GM21360 (cell line): Measurements from ENCODE around the gene UNC119.

ENCODE experiments used
- ATAC-seq: cut with Tn5 transposase; IDR thresholded peaks from one replicate; pipeline ENCODE4 v1.9.1; 2021; ENCODE audit warnings: mild to moderate bottlenecking, moderate library complexity; ENCODE audit not compliant: unreplicated experiment

Gene UNC119

GRCh38 chr17:28573521-28573920, 21.1 kb upstream of the UNC119 start:
- no peak for ATAC-seq

DNA sequence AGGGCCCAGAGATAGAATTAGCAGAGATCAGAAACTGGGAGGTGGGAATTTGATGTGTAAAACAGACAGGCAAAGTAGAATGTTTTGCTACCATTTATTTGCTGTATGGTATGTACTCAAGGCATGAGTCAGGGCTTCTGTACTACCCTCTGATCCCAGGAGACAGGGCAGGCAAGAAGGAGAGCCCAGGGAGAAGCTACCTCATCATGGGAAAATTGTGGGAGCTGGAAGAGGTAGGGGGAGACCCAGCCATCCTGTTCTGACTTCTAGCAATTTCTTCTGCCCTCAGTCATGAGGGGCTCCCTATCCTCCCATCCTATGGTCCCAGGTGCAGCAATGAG, 20.6 kb upstream of the UNC119 start:
- ATAC-seq: no peak

DNA sequence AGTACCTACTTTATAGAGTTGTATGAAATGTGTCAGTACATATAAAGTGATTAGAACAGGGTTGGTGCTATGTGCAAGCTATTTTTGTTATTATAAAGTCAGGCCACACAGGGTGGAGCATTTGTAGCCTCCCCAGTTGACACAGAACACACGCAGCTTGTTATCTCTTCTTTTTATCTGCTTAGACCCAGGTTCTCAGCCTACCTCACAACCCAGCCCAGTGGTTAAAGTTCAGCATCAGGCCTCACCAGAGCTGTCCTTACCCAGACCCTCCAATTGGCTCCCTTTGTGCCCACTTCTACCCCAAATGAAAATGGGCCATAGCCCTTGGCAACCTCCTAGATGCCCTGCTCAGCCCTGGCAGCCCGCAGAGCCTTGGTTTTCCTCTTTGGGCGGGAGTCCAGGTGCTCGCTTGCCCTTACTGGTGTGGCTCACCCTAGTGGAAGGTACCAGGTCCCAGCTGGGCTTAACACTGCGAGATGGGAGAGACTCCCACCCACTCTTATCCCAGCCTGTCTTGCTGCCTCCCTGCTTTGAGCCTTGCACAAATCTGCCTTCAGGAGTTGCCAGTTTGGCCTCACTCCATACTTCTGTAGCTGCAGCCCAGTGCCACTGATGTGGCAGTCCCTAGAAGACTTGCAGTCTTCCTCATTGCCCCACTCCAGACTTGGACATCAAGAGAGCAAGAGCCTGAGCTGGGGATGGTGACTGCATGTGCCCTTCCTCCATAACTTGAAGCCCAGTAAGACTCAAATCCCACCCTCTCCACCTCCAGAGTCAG, 20.0 kb upstream of the UNC119 start:
- no peak for ATAC-seq

DNA sequence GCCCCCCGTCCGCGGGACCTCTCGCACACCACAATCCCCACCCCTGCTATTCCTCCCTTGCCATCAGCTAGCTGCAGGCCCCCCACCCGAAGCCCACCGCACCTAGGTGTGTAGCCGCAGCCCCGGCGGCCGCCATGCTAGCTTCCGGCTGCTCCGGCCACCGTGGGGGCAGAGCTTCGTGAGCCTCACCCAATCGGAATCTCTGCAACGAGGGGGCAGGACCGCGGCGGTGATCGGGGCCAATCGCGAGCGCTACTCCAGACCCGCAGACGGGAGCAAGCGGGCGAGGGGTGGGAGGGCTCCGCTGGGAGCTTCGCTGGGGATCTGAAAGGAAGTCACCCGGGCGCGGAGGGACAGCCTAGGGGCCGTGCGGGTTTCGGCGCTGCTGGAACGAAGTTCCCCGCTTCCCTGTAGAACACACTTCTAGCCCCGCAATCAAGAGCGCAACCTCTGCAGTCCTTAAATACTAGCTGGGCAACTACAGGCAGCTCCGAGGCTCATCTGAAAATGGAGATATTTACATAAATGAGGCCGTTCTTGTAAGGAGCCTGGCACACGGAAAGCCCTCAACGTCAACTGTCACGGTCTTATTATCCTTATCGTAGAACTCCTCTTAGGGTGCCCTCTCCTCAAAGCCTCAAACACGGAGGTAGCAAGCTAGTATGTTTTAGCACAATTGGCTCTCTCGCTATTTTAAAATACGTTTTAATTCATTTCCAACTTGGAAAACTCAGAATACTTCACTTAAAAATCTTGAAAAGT, 19.1 kb upstream of the UNC119 start, which contains the start of gene PIGS:
PIGS (minus strand) TSS at position 164 of the 762 bp plus-strand sequence; CDS start at position 136, 28 bp downstream.
- peak; percentile 70 for ATAC-seq

- peak; percentile 27 for ATAC-seq
Observed at GRCh38 chr17:28570716-28571360, 18.4 kb upstream of the UNC119 start.

GRCh38 chr17:28569446-28569845, 17.0 kb upstream of the UNC119 start:
- no peak for ATAC-seq

GRCh38 chr17:28567604-28568003, 15.2 kb upstream of the UNC119 start:
- ATAC-seq: no peak

DNA sequence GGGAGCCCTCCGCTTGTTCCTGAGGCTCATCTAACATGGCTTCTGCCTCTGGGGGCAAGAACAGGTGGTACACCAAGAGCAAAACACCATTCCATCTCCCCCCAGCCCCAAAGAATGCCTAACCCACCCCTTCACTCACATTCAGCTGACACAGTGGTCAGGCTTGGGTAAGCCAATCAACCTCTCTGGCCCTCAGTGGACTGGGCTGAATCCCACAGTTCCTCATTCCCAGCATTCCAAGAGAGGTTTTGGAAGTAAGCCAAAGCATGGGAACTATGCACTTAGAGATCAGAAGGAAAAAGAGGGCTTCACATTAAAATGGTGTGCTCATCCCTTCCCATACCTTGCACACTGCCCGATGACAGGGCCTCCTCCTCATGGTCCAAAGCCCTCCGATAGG, 11.1 kb upstream of the UNC119 start:
- ATAC-seq: no peak

DNA sequence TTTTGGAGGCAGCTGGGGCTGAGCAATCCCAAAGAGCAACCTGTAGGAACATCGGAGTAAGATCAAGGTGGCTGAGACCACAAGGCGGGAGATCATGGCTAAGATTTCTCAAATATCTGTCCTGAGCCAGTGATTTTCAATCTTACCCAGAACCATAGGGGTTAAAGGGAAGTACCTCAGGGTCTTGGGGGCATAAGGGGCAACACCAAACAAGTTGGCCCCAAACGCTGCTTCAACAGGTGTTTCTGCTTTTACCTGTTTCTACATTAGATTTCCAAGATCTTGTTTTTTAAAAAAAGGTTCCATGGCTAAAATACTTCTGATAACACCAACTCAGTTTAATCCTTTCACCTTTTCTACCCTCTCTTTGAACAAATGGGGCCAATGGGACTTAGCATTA, 2.6 kb upstream of the UNC119 start:
- ATAC-seq: no peak

DNA sequence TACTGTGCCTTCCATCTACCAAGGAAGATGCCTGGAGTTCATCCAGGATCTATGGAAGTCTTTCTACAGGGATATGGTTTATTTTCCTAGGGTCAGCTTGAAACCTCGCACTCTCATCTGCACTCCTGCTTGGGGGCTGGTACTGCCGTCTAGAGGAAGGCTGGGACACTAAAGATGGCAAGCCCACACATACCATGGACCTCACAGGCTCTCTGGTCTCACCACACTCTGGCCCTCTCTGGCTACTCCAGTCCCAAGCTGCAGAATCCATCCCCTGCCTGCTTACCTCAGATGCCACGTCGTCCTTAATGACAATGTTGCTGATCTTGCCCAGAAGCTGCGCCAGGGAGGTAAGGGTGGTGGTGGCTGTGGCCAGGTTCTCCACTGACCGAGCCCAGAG, 2.1 kb upstream of the UNC119 start:
- no peak for ATAC-seq

- ATAC-seq: no peak
Observed at GRCh38 chr17:28553000-28553505, 629 bp upstream of the UNC119 start.

DNA sequence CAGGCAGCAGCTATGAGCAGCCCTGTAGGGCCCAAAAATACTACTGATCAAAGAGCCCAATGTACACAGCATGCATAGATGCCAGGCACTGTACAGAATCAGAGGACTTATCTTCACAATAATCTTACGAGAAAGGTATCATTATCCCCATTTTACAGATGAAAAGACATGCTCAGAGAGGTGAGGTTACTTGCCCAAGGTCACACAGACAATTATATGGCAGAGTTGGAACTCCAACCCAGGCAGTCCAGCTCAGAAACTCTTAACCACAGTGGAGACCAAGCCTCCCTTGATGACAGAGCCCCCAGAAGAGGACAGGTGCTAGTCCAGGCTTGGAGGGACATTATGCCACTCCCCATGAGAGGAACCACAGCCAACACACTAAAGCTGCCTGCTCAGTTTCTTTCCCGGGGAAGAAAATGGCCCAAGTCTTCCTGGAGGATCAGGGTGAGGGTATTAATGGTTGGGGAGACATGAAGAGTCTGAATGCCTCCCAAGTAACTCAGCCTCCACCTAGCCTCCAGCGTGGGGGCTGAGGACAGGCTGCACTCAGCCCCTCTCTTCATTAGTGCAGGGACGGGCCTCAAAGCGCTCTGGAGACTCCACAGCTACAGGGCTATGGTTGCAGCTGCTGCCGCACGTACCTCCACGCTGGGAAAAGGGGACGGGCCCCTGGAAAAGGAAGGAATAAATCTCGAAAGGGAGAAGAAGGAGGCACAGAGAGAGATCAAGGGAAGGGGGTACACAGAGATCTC, 826 bp downstream of the UNC119 start:
- ATAC-seq: no peak

- ATAC-seq: no peak
Observed at GRCh38 chr17:28550858-28551257, 1.6 kb downstream of the UNC119 start.

- peak; percentile 37 for ATAC-seq
Observed at GRCh38 chr17:28549236-28550132, 2.9 kb downstream of the UNC119 start.

GRCh38 chr17:28548417-28549130, 3.9 kb downstream of the UNC119 start:
- ATAC-seq: no peak

- no peak for ATAC-seq
Observed at GRCh38 chr17:28547623-28548416, 4.6 kb downstream of the UNC119 start.

- ATAC-seq: no peak
Observed at GRCh38 chr17:28547096-28547622, 5.3 kb downstream of the UNC119 start.

DNA sequence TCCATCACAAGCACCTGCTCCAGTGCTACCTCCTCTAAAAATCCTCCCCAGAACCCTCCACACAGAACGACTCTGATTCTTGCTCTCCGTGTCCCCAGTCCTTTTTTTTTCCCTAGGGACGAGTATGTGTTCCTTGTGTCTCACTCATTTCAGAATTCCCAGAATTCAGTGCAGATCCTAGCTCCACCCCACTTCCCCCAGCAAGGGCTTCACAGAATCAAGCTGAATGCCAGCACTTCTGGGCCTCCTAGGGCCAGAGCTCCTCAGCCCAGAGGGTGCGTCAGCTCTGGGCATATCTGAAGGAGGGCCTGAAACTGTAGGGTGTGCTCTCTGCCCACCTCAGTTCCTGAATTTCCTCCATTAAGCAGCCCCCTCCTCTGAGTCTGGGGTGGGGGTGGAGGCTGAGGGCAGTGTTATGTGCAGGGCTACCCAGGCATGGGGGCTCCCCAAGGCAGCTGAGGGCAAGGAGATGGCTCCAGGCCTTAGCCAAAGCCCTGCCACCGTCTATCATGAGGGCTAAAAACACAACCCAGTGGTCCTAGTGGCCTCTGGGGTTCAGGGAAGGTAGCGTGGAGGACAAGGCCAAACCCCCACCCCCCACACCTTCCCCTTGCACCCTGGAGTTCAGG, 6.5 kb downstream of the UNC119 start:
- ATAC-seq: no peak
